GM12872 (cell line): ENCODE measurements around the gene TXN2.

ENCODE experiments used
- CTCF ChIP-seq: IDR thresholded peaks from 3 replicates; pipeline ENCODE4 v1.5.1; 2011; ENCODE audit warnings: low read depth, mild to moderate bottlenecking, low read length, moderate library complexity; ENCODE audit not compliant: insufficient read depth

The TXN2 gene

GRCh38 chr22:36439481-36440271, 41.8 kb downstream of the TXN2 start:
- no peak for TF ChIP-seq CTCF

GRCh38 chr22:36435516-36436415, 45.7 kb downstream of the TXN2 start:
- TF ChIP-seq CTCF, result peak; percentile 24; the same call in 1 of the 3 replicates

- no peak for TF ChIP-seq CTCF
These were observed 47.9 kb downstream of the TXN2 start for GRCh38 chr22:36433318-36434231.

GRCh38 chr22:36432592-36433317, 48.7 kb downstream of the TXN2 start:
- no peak for TF ChIP-seq CTCF

- TF ChIP-seq CTCF, result no peak
These were observed 49.5 kb downstream of the TXN2 start for GRCh38 chr22:36431977-36432376.

GRCh38 chr22:36430863-36431262, 50.6 kb downstream of the TXN2 start:
- TF ChIP-seq CTCF, result no peak
